BE2C (cell line): ENCODE data around the gene CYP27A1.

Source experiments
- DNase-seq: peaks from one replicate; pipeline ENCODE4 v3.0.0-alpha.2; 2020
- H3K27me3 ChIP-seq: fragments of 250-450 bp; sonication (Bioruptor Pico); 2 replicates; pipeline ENCODE4 v1.5.1; 2020; ENCODE audit warnings: mild to moderate bottlenecking
- H3K36me3 ChIP-seq: fragments of 250-450 bp; sonication (Bioruptor Pico); 2 replicates; pipeline ENCODE4 v1.5.1; 2020; ENCODE audit warnings: mild to moderate bottlenecking
- H3K4me1 ChIP-seq: fragments of 250-450 bp; sonication (Bioruptor Pico); 2 replicates; pipeline ENCODE4 v1.5.1; 2020
- H3K4me3 ChIP-seq: 2 replicates; pipeline ENCODE4 v1.5.1; 2011; ENCODE audit warnings: low read depth, low read length
- H3K9me3 ChIP-seq: fragments of 250-450 bp; sonication (Bioruptor Pico); 2 replicates; pipeline ENCODE4 v1.5.1; 2020
- TF ChIP-seq, protein P1 (sequence below): IDR thresholded peaks from 2 replicates; pipeline ENCODE4 v1.5.1; 2012; ENCODE audit warnings: mild to moderate bottlenecking, low read depth, low read length

Gene CYP27A1

DNA sequence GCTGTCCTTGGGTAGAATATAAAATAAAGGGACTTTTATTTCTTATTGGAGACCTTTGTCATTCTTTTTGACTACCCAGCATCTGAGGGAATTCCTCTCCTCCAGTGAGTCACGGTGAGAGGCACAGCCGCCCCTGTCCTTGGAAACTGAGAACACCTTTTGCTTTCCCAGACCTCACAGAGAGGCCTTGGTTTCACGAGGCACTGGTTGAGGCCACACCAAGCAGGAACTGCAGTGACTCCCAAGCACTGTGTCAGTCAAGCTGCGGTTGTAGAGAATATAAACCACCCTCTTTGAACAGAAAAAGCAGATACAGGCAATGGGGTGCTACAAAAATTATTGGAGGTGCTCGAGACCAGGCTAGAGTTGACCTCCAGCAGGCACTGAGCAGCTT is 33.3 kb downstream of the CYP27A1 start:
- DNase-seq: no peak
- Histone ChIP-seq H3K36me3 (no peaks in the 10 kb centered on the region), H3K27me3 (no peaks in the 10 kb centered on the region), H3K4me1 (no peaks in the 10 kb centered on the region), H3K4me3 (no peak overlapping the region), H3K9me3 (no peaks in the 10 kb centered on the region)
- TF ChIP-seq, protein P1, sequence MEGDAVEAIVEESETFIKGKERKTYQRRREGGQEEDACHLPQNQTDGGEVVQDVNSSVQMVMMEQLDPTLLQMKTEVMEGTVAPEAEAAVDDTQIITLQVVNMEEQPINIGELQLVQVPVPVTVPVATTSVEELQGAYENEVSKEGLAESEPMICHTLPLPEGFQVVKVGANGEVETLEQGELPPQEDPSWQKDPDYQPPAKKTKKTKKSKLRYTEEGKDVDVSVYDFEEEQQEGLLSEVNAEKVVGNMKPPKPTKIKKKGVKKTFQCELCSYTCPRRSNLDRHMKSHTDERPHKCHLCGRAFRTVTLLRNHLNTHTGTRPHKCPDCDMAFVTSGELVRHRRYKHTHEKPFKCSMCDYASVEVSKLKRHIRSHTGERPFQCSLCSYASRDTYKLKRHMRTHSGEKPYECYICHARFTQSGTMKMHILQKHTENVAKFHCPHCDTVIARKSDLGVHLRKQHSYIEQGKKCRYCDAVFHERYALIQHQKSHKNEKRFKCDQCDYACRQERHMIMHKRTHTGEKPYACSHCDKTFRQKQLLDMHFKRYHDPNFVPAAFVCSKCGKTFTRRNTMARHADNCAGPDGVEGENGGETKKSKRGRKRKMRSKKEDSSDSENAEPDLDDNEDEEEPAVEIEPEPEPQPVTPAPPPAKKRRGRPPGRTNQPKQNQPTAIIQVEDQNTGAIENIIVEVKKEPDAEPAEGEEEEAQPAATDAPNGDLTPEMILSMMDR: no peak

DNA sequence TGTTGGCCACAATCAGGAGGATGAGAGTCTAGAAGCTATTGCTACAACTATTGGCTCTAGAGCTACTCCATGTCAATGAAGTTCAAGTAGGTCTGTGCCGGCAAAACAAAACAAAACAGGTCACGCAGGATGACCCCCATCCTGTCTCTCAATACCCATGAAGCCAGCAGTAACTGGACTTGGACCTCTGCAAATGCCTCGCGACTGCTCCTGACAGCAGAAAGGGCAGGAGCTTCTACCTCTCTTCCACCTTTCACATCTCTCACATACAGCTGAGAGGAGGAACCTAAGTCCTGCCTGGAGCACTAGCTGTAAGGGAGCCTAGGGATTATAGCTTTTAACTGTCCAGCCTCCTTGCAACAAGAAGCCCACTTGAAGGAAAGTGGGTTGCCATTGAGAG is 33.7 kb downstream of the CYP27A1 start:
- Histone ChIP-seq H3K4me1 (no peaks in the 10 kb centered on the region), H3K36me3 (no peaks in the 10 kb centered on the region)
- TF ChIP-seq, protein P1: no peak

DNA sequence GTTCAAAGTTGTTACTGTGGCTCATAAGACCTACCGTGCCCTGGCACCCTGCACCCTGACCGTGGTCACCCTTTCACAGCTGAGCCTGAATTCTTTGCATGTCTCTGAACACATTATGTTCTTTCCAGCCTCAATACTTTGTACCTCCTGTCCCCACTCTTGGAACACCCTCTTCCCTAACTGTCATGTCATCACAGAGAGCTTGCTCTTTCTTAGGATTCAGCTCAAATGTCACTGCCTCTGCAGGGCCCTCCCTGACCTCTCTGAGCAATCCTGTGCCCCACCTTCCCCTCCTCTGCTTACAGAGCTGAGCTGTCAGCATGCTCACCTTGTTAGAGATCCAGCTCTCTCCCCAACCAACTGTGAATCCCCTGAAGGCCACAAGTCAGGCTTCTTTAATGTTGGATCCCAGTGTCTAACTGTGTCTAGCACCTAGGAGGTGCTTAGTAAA is 34.6 kb downstream of the CYP27A1 start:
- Histone ChIP-seq H3K9me3 (no peaks in the 10 kb centered on the region), H3K36me3 (no peaks in the 10 kb centered on the region), H3K27me3 (no peaks in the 10 kb centered on the region), H3K4me3 (no peak overlapping the region), H3K4me1 (no peaks in the 10 kb centered on the region)
- DNase-seq: no peak
- TF ChIP-seq, protein P1: no peak

More for the DNA sequence above, 33.7 kb downstream of the CYP27A1 start:
- Histone ChIP-seq H3K4me3 (no peak overlapping the region), H3K27me3 (no peaks in the 10 kb centered on the region), H3K9me3 (no peaks in the 10 kb centered on the region)
- no peak for DNase-seq

DNA sequence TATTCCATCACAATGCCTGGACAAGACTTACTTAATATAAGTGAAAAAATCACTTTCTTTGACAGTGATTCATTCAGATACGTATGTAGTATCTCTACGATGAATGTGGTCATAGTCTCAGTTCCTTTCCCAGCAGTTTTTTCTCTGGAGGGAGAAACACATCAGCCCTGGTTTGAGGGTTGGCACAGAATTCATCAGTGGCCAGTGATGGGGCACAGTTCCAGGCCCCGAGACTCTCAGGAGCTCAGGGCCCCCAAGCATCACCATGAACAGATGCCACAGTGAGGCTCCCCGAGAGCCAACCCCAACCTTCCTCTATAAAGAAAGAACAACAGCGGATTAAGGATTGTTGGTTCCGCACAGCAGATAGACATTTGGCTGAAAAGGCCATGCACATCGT is 37.1 kb downstream of the CYP27A1 start:
- H3K36me3 ChIP-seq: no peaks in the 10 kb centered on the region
- no peak overlapping the region for H3K4me3 ChIP-seq
- no peak for DNase-seq
- H3K4me1 ChIP-seq: no peaks in the 10 kb centered on the region
- TF ChIP-seq, protein P1: no peak
- H3K27me3 ChIP-seq: no peaks in the 10 kb centered on the region
- no peaks in the 10 kb centered on the region for H3K9me3 ChIP-seq

DNA sequence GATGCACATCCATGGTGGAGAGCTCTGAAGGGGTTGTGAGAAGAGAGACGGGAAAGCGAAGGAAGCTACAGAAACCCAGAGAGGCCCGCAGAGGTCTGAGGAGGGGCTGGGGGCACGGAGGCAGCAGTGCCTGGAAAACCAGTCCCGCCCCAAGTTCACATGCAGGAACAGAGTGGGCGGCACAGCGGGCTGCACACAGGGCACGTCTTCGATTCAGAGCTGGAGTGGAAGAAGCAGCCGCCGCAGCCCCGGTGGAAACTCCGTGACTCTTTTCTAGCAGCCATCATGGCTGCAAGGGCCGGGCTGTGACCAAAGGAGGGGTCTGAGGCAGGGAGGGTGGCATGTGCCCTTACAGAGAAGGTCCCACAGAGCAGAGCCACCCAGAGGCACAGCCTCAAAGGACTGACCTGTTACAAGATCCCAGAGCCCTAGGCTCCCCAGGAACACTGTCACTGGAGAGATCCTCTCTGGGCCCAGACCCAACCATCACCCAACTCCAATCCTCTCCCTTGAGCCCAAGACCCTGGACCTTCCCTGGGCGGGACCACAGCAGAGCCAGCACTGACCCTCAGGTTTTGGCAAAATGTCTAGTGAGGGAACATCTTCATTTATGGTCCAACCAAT is 38.9 kb downstream of the CYP27A1 start:
- no peaks in the 10 kb centered on the region for H3K9me3 ChIP-seq
- no peaks in the 10 kb centered on the region for H3K4me1 ChIP-seq
- no peak for DNase-seq
- TF ChIP-seq, protein P1: no peak
- H3K27me3 ChIP-seq: no peaks in the 10 kb centered on the region
- no peaks in the 10 kb centered on the region for H3K36me3 ChIP-seq
- H3K4me3 ChIP-seq: no peak overlapping the region

DNA sequence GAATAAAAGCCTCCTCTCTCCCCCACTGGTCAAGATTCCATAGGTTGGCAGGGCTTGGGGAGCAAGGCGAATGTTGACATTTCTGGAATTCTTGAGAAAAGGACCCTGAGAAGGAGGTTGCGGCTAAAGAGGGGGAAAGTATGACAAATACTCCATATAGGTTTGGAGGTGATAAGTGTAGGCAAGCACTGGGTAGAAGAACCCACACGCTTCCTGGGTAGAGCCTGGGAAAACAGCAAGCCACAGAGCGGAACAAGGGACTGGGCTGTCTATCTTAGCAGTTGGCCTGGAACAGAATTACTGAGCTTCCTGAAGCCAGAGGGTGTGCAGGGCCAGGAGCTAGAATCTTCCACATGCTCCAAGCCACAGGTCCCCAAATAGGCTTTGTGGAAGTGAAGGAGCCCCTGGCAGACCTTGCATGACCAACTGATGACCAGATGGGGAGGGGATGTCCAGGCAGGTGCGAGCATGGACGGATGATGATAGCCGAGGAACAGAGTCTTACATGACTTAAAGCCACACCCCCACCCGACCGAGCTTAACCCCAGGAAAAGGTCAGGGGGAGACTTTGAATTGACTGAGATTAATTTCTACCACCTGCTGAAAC is 39.8 kb downstream of the CYP27A1 start:
- TF ChIP-seq, protein P1: no peak

More for the DNA sequence above, 39.8 kb downstream of the CYP27A1 start:
- no peak for DNase-seq
- H3K36me3 ChIP-seq: no peaks in the 10 kb centered on the region
- H3K27me3 ChIP-seq: no peaks in the 10 kb centered on the region
- no peaks in the 10 kb centered on the region for H3K4me1 ChIP-seq
- no peaks in the 10 kb centered on the region for H3K9me3 ChIP-seq
- no peak overlapping the region for H3K4me3 ChIP-seq
